ENCODE data around the gene CLGN. TPM values are rescaled to one million over a fixed set of nuclear protein-coding genes. Genes with fewer than 3 reads are reported as not detected.

Gene CLGN
- total and polyA plus RNA-seq, 2 of the 13 experiments (the other 11 are each of a cell fraction or from before 2014, with no cell fraction given) = 7.2 to 17.0 TPM

DNA sequence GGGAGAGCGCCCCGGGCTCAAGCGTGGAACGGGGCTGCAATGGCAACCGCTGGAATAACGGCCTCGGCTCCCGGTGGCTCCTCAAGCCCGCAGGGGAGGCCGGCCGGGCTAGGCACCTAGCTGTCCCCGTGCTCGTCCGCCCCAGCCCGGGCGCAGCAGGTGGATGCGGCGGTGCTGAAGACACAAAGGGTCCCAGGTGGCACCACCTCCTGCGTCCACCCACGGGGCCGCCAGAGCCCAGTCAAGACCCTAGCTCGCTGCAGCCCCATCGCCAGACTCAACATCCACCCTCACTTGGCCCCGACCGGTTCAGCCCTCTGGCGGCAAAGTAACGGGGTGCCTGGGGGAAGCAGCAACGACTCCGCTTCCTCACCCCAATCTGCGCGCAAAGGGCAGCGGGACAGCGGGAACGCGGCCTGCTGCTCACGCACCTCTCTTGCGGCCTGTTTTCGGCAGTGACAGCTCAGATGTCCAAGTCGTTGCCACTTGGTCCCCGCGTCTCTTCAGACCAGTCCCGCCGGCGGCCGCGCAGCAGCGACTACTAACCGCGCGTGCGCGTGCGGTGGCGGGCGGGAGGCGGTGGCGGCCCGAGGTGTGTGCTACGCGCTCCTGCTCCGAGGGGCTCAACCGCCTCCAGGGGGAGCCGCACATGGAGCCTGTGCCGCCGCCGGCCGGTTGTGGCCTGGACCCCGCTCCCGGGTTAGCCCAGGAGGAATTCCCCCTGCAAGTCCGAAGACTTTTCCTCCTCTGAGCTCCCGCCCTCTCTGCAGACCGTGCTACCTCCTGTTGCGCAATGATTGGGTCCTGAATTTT lies at the start of gene CLGN (continued):
- TF ChIP-seq, protein P1, sequence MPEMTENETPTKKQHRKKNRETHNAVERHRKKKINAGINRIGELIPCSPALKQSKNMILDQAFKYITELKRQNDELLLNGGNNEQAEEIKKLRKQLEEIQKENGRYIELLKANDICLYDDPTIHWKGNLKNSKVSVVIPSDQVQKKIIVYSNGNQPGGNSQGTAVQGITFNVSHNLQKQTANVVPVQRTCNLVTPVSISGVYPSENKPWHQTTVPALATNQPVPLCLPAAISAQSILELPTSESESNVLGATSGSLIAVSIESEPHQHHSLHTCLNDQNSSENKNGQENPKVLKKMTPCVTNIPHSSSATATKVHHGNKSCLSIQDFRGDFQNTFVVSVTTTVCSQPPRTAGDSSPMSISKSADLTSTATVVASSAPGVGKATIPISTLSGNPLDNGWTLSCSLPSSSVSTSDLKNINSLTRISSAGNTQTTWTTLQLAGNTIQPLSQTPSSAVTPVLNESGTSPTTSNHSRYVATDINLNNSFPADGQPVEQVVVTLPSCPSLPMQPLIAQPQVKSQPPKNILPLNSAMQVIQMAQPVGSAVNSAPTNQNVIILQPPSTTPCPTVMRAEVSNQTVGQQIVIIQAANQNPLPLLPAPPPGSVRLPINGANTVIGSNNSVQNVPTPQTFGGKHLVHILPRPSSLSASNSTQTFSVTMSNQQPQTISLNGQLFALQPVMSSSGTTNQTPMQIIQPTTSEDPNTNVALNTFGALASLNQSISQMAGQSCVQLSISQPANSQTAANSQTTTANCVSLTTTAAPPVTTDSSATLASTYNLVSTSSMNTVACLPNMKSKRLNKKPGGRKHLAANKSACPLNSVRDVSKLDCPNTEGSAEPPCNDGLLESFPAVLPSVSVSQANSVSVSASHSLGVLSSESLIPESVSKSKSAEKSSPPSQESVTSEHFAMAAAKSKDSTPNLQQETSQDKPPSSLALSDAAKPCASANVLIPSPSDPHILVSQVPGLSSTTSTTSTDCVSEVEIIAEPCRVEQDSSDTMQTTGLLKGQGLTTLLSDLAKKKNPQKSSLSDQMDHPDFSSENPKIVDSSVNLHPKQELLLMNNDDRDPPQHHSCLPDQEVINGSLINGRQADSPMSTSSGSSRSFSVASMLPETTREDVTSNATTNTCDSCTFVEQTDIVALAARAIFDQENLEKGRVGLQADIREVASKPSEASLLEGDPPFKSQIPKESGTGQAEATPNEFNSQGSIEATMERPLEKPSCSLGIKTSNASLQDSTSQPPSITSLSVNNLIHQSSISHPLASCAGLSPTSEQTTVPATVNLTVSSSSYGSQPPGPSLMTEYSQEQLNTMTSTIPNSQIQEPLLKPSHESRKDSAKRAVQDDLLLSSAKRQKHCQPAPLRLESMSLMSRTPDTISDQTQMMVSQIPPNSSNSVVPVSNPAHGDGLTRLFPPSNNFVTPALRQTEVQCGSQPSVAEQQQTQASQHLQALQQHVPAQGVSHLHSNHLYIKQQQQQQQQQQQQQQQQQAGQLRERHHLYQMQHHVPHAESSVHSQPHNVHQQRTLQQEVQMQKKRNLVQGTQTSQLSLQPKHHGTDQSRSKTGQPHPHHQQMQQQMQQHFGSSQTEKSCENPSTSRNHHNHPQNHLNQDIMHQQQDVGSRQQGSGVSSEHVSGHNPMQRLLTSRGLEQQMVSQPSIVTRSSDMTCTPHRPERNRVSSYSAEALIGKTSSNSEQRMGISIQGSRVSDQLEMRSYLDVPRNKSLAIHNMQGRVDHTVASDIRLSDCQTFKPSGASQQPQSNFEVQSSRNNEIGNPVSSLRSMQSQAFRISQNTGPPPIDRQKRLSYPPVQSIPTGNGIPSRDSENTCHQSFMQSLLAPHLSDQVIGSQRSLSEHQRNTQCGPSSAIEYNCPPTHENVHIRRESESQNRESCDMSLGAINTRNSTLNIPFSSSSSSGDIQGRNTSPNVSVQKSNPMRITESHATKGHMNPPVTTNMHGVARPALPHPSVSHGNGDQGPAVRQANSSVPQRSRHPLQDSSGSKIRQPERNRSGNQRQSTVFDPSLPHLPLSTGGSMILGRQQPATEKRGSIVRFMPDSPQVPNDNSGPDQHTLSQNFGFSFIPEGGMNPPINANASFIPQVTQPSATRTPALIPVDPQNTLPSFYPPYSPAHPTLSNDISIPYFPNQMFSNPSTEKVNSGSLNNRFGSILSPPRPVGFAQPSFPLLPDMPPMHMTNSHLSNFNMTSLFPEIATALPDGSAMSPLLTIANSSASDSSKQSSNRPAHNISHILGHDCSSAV (CRISPR knock-in tag; IDR thresholded peaks at IDR 0.05; ENCODE audit: borderline replicate concordance) = peak; percentile 73; the same call in 1 of the 2 replicates
- 0 out of 2 replicates have a peak, but pooled peaks have one; percentile 45 for TF ChIP-seq ZNF615 (CRISPR knock-in tag; IDR thresholded peaks at IDR 0.05; ENCODE audit: borderline replicate concordance)
- TF ChIP-seq ZNF850 (CRISPR knock-in tag; conservative IDR thresholded peaks at IDR 0.05) = peak; percentile 52; the same call in 1 of the 2 replicates
- TF ChIP-seq HDAC2 (CRISPR knock-in tag; IDR thresholded peaks at IDR 0.05) = peak; percentile 23; the same call in 1 of the 2 replicates
- TF ChIP-seq RBAK (CRISPR knock-in tag; IDR thresholded peaks at IDR 0.05) = no peak
- TF ChIP-seq, protein P2, sequence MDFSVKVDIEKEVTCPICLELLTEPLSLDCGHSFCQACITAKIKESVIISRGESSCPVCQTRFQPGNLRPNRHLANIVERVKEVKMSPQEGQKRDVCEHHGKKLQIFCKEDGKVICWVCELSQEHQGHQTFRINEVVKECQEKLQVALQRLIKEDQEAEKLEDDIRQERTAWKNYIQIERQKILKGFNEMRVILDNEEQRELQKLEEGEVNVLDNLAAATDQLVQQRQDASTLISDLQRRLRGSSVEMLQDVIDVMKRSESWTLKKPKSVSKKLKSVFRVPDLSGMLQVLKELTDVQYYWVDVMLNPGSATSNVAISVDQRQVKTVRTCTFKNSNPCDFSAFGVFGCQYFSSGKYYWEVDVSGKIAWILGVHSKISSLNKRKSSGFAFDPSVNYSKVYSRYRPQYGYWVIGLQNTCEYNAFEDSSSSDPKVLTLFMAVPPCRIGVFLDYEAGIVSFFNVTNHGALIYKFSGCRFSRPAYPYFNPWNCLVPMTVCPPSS (IDR thresholded peaks at IDR 0.05) = no peak
- TF ChIP-seq ISL2 (CRISPR knock-in tag; IDR thresholded peaks at IDR 0.05) = peak; percentile 34; the same call in 1 of the 2 replicates
- TF ChIP-seq ZBTB26 (CRISPR knock-in tag; IDR thresholded peaks at IDR 0.05; ENCODE audit: borderline replicate concordance) = peak; percentile 61; the same call in 1 of the 2 replicates
- no peak for TF ChIP-seq ZNF142 (CRISPR knock-in tag; IDR thresholded peaks at IDR 0.05)
- no peak for TF ChIP-seq ZNF577 (CRISPR knock-in tag; IDR thresholded peaks at IDR 0.05; ENCODE audit: borderline replicate concordance, low read depth)
- TF ChIP-seq CEBPG (CRISPR knock-in tag; IDR thresholded peaks at IDR 0.05) = peak; percentile 87
